Transverse colon (tissue), 3 donors: ENCODE data around the gene SORL1.

ENCODE experiments used
- CTCF ChIP-seq, 5 experiments: fragments of 200-600 bp in 3 of 5; fragments of 450-650 bp in 2 of 5; sonication (generic) in 3 of 5; IDR thresholded peaks; 1 replicate in 2 of 5; 2 replicates in 3 of 5; pipeline ENCODE4 v1.5.1; 2016 to 2017; ENCODE audit warnings: antibody characterized with exemption in 5 of 5, inconsistent platforms in 3 of 5, mild to moderate bottlenecking in 2 of 5, moderate library complexity in 1 of 5
- POLR2A ChIP-seq: fragments of 450-650 bp; IDR thresholded peaks from one replicate; pipeline ENCODE4 v1.6.1; 2016; ENCODE audit warnings: antibody characterized with exemption, mild to moderate bottlenecking, moderate library complexity

GRCh38 chr11:121654843-121655536 lies 202.9 kb downstream of the SORL1 start:
- TF ChIP-seq CTCF (IDR thresholded peaks at IDR 0.05) (no peak), POLR2A (no peak)
